Right ventricle myocardium inferior (tissue), 1 donor: ENCODE results near the gene SMIM27. TPM values are rescaled to one million over a fixed set of nuclear protein-coding genes. Genes with fewer than 3 reads are reported as not detected.
"Not testable (repeated sequence)": the region's sequence is repeated elsewhere in the genome, so short reads cannot be mapped to it uniquely, and the experiment has no call there.

ENCODE experiments used
- ATAC-seq: fragments of 200-7000 bp; cut with Tn5 transposase; one replicate; pipeline ENCODE4 v1.9.1; 2020; ENCODE audit warnings: mild to moderate bottlenecking, moderate library complexity
- DNase-seq: peaks from one replicate; pipeline ENCODE4 v3.0.0; 2021; ENCODE audit errors: missing footprints
- intact Hi-C: fragments of 100-400 bp; cut with DNase I; formaldehyde crosslinking; loops from one replicate; pipeline ENCODE4 v1.11.0; 2022
- total RNA-seq: library from RNA; stranded (reverse); fragmentation: NEBNext Ultra II Directional; extraction: Animal tissue kit (Norgen Biotek cat#: 25700); gene quantifications from one replicate; pipeline ENCODE4 v1.2.1, GENCODE V29; 2021
- donor health status: DM: no; HTN: yes; CAD: no; lungs with severe emphysema.

Gene SMIM27
- total RNA-seq, 1 donor from 2014 or later: 12.5 TPM

- intact Hi-C loops: no loop called here
- ATAC-seq (no peak), DNase-seq (no peak)
Observed at GRCh38 chr9:32581512-32582143, 29.5 kb downstream of the SMIM27 start.

DNA sequence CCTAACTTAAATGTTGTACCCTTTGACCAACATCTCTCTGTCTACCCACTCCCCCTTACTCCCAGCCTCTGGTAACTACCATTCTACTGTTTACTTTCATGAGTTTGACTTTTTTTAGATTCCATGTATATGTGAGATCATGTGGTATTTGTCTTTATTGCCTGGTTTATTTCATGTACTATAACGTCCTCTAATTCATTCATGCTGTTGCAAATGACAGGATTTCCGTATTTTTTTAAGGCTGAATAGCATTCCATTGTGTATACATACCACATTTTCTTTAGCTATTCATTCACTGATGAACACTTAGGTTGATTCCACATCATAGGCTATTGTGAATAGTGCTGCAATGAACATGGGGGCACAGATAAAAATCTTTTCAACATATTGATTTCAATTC is 32.7 kb downstream of the SMIM27 start:
- intact Hi-C loops: no loop called here
- ATAC-seq: no peak
- no peak for DNase-seq

- intact Hi-C loops: loop anchor here (2.0 kb wide), 1 partner anchor 379 kb away; no protein-coding TSS in a partner anchor
- DNase-seq (no peak), ATAC-seq (no peak)
Observed at GRCh38 chr9:32587901-32588300, 35.8 kb downstream of the SMIM27 start.

- no peak for ATAC-seq
- intact Hi-C loops: loop anchor here (2.0 kb wide), 1 partner anchor 378 kb away; no protein-coding TSS in a partner anchor
- DNase-seq: no peak
Observed at GRCh38 chr9:32589083-32589723, 37.1 kb downstream of the SMIM27 start.

- intact Hi-C loops: no loop called here
- ATAC-seq: no peak
Observed at GRCh38 chr9:32590476-32590875, 38.3 kb downstream of the SMIM27 start.

GRCh38 chr9:32590898-32591297 is 38.8 kb downstream of the SMIM27 start:
- DNase-seq (no peak), ATAC-seq (no peak)
- intact Hi-C loops: no loop called here

More at GRCh38 chr9:32590476-32590875, 38.3 kb downstream of the SMIM27 start:
- no peak for DNase-seq

DNA sequence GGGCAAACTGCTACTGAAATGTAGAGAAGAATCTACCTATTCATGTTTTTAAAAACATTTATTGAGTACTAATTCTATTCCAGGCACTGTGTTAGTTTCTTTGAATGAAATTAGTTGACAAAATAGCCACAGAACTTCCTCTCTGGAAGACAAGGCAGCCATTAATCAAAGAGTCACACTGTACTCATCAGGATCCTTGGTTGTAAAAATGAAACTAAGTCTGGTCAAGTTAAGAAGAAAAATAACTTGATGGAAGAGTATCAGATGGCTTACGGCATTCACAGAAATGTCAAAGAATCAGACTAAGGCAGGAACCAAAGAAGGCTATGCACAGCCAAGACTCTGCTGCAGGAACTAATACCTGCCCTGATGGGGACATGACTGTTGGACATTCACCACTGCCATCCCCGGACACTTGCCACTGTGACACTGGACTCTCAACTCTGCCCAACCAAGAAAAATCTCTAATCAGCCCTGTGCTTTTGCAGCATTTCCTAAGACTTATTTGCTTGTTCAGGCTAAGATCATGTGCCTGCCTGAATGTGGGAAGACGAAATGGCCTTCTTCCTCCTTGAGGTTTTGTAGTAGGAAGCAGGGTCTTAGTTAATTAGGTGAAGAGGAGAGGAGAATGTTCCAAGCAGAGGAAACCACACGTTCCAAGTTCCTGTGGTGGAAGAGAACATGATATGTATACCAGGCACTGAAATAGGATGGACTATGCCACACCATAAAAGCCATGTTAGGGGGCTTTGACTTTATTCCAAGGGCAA is 44.2 kb downstream of the SMIM27 start:
- ATAC-seq (no peak), DNase-seq (no peak)
- intact Hi-C loops: no loop called here

DNA sequence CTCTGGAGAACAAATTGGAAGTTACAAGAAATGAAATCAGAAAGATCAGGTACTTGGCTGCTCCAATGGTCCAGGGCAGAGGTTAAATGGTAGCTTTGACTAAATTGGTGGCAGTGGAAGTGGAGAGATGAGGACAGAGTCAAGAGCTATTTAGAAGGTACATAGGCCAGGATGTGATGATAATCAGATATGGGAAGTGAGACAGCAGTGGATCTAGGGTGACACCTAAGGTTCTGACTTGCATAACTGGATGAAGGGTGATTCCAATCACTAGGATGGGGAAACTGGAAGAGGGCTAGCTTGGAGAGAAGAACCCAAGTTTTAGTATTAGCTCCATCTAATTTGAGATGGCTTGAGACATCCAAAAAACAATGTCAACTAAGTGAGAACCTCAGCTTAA is 44.8 kb downstream of the SMIM27 start:
- DNase-seq (no peak), ATAC-seq (no peak)
- intact Hi-C loops: no loop called here

DNA sequence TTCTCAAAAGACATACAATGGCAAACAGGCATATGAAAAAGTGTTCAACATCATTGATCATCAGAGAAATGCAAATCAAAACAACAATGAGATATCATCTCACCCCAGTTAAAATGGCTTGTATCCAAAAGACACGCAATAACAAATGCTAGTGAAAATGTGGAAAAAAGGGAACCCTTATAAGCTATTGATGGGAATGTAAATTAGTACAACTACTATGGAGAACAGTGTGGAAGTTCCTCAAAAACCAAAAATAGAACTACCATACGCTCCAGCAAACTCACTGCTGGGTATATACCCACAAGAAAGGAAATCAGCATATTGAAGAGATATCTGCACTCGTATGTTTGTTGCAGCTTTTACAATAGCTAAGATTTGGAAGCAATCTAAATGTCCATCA is 46.9 kb downstream of the SMIM27 start:
- ATAC-seq, DNase-seq, intact Hi-C loops: not testable (repeated sequence)

Other genes with a start within 250 kb of the SMIM27 start
- 59.5 TPM for gene ACO1, start 167.7 kb upstream of the SMIM27 start, total RNA-seq
- 4.7 TPM for gene RIGI, start 26.1 kb upstream of the SMIM27 start, total RNA-seq
- gene TOPORS, start 259 bp downstream of the SMIM27 start, total RNA-seq: 8.7 TPM
- 192 TPM for gene NDUFB6, start 20.8 kb downstream of the SMIM27 start, total RNA-seq
- gene TAF1L, start 83.3 kb downstream of the SMIM27 start, total RNA-seq: not detected
- not detected for gene TMEM215, start 231.2 kb downstream of the SMIM27 start, total RNA-seq